HFFc6 (cell line): ENCODE measurements around the gene NKX2-3. TPM values are rescaled to one million over a fixed set of nuclear protein-coding genes. Genes with fewer than 3 reads are reported as not detected.
A peak's percentile ranks its signal among the peaks of the same experiment; 100 is the strongest.

Experiments
- DNase-seq: peaks from one replicate; pipeline ENCODE4 v3.0.0-alpha.2; 2018
- H3K27ac Mint-ChIP-seq: 2 replicates; pipeline ENCODE4 v1.8.0; 2020; ENCODE audit warnings: mild to moderate bottlenecking, mixed read lengths
- H3K27me3 Mint-ChIP-seq: 2 replicates; pipeline ENCODE4 v1.8.0; 2021; ENCODE audit warnings: mild to moderate bottlenecking, moderate library complexity, mixed read lengths; ENCODE audit not compliant: insufficient read depth
- H3K36me3 Mint-ChIP-seq: 2 replicates; pipeline ENCODE4 v1.8.0; 2021; ENCODE audit warnings: low read depth, mixed read lengths
- H3K4me1 Mint-ChIP-seq: 2 replicates; pipeline ENCODE4 v1.8.0; 2020; ENCODE audit warnings: low read depth, mixed read lengths
- H3K4me3 Mint-ChIP-seq: 2 replicates; pipeline ENCODE4 v1.8.0; 2020; ENCODE audit warnings: mild to moderate bottlenecking, moderate library complexity, mixed read lengths
- H3K9me3 Mint-ChIP-seq: 2 replicates; pipeline ENCODE4 v1.8.0; 2020; ENCODE audit warnings: mild to moderate bottlenecking, mixed read lengths
- total RNA-seq, 6 experiments: library from RNA; stranded (reverse); fragmentation: NEBNext Ultra II Directional; extraction: Animal tissue kit (Norgen Biotek cat#: 25700); gene quantifications; 2 replicates in 1 of 6; 3 replicates in 5 of 6; pipeline ENCODE4 v1.2.3, GENCODE V29; 2021
- TF ChIP-seq, protein P1 (sequence below): fragments of 200-600 bp; sonication (generic); IDR thresholded peaks from 2 replicates; pipeline ENCODE4 v1.5.0; 2021; ENCODE audit warnings: antibody characterized with exemption, mild to moderate bottlenecking

Gene NKX2-3
- total RNA-seq, 6 experiments from 2014 or later, result not detected

DNA sequence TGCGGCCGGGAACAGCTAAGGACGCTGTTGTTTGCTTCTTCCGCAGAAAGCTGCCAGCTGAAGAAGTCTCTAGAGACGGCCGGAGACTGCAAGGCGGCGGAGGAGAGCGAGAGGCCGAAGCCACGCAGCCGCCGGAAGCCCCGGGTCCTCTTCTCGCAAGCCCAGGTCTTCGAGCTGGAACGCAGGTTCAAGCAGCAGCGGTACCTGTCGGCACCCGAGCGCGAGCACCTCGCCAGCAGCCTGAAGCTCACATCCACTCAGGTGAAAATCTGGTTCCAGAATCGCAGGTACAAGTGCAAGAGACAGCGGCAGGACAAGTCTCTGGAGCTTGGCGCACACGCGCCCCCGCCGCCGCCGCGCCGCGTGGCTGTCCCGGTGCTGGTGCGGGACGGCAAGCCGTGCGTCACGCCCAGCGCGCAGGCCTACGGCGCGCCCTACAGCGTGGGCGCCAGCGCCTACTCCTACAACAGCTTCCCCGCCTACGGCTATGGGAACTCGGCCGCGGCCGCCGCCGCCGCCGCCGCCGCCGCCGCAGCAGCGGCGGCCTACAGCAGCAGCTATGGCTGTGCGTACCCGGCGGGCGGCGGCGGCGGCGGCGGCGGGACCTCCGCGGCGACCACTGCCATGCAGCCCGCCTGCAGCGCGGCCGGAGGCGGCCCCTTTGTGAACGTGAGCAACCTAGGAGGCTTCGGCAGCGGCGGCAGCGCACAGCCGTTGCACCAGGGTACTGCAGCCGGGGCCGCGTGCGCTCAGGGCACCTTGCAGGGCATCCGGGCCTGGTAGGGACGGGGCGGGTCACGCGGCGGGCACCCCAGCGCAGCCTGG is 2.4 kb downstream of the NKX2-3 start:
- peaks cover 5% of the 10 kb centered on the region; the same call in 1 of the 2 replicates for H3K36me3 Mint-ChIP-seq
- H3K9me3 Mint-ChIP-seq, result peaks cover 4% of the 10 kb centered on the region; the same call in 1 of the 2 replicates
- no peak overlapping the region for H3K4me3 Mint-ChIP-seq
- peaks cover 86% of the 10 kb centered on the region for H3K27me3 Mint-ChIP-seq
- TF ChIP-seq, protein P1, sequence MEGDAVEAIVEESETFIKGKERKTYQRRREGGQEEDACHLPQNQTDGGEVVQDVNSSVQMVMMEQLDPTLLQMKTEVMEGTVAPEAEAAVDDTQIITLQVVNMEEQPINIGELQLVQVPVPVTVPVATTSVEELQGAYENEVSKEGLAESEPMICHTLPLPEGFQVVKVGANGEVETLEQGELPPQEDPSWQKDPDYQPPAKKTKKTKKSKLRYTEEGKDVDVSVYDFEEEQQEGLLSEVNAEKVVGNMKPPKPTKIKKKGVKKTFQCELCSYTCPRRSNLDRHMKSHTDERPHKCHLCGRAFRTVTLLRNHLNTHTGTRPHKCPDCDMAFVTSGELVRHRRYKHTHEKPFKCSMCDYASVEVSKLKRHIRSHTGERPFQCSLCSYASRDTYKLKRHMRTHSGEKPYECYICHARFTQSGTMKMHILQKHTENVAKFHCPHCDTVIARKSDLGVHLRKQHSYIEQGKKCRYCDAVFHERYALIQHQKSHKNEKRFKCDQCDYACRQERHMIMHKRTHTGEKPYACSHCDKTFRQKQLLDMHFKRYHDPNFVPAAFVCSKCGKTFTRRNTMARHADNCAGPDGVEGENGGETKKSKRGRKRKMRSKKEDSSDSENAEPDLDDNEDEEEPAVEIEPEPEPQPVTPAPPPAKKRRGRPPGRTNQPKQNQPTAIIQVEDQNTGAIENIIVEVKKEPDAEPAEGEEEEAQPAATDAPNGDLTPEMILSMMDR, result no peak
- H3K4me1 Mint-ChIP-seq, result peaks cover 27% of the 10 kb centered on the region
- no peak for DNase-seq
- H3K27ac Mint-ChIP-seq, result no peak overlapping the region

DNA sequence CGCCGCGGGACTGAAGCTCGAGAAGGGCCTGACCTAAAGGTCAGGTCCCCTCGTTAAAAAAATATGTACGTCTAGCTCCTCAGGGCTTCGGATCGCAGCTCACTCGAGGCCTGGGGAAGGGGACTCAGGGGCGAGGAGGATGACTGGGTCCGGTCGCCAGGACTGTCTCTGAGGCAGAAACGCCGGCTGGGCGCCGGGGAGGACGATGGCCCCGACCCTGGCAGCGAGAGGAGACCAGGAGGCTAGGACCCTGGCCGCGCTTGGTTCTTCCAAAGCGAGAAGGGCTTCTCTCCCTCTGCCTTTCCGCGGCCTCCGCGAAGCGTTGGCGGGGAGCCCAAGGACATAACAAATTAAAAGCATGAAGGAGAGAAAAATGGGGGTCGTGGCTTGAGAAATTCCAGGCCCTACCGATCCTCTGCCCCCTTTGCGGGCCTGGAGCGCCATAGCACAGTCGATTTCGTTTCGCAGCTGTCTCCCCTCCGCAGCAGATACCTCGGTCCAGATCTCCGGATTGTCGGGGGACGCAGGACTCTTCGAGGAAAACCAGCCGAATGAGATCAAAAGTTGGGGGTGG is 3.1 kb downstream of the NKX2-3 start:
- peaks cover 27% of the 10 kb centered on the region for H3K4me1 Mint-ChIP-seq
- H3K4me3 Mint-ChIP-seq, result peak overlapping the region; percentile 53; the same call in 1 of the 2 replicates
- no peak overlapping the region for H3K27ac Mint-ChIP-seq
- peaks cover 4% of the 10 kb centered on the region; the same call in 1 of the 2 replicates for H3K9me3 Mint-ChIP-seq
- DNase-seq, result no peak
- peaks cover 81% of the 10 kb centered on the region for H3K27me3 Mint-ChIP-seq
- peaks cover 5% of the 10 kb centered on the region; the same call in 1 of the 2 replicates for H3K36me3 Mint-ChIP-seq
- TF ChIP-seq, protein P1, result no peak

DNA sequence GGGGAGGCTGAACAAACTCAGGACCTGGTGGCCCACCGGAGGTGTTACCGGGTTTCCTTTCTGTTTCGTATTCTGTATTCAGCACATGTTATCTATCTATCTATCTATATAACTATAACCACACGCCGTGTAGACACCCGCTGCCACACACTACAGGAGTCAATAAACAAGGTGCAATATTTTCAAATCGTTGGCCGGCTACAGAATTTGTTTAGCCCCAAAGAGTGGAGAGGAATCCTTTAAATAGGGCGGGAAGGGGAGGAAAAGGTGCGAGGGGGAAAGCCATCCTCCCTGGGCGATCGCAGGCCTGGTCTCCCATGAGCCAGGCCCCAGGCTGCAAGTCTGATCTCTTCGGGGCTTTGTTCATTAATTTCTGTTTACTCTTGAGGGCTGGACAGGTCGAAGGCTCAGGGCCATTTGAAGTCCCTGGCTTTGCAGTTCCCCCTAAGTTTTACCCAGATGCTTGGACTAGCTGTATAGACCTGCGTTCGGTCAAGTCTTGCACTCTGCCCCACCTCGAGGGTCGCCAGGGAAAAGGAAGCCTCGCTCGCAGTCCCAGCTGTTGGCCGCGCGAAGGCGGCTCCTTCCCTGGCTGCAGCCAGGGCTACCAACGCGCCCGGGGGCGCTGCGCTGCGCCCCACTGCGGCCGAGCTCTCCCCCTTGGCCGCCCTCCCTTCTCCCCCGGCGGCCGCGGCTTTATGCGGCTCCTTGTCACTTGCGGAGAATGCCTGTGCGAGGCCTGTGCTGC is 3.8 kb downstream of the NKX2-3 start:
- Mint-ChIP-seq H3K27ac (no peak overlapping the region), H3K4me3 (peak overlapping the region; percentile 53; the same call in 1 of the 2 replicates), H3K27me3 (peaks cover 79% of the 10 kb centered on the region)

DNA sequence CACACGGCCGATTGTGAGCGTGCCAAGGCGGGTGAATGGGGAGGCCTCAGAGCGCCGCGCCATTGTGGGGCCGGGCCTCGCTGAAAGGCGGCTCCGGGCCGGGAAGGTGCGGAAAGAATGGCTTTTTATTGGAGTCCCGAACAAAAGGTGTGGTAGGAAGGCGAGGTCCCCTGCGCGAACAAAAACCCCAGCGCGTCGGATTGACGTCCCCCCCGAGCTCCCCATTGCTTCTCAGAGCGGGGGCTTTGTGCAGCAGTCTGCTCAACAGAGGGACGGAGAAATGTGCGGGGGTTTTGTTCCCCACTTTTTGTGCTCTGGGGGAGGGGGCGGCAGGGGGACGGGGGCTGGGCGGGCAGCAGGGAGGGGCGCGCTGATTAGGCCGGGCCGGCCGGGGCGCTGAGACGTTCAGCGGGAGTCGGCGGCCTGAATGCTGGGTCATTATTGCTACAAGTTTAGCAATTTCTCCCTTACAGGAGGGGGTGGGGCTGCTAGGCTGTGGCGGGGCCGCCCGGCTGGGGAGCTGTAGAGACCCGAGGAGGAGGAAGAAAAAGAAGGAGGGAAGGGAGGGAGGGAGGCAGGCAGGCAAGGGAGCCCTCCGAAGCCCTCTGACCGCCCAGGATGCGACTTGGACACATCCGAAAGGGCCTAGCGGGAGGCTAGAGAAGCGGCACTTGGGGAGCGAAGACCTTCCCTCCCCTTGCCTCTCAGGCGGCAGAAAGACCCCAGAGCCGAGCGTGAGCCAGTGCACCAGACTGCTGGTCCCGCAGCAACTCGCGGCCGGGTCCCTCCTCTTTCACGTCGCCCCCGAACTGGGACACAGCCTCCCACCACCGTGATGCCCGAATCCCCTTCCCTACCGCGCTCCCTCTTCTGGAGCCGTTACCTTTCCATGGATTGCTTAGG is 4.6 kb downstream of the NKX2-3 start:
- DNase-seq, result no peak
- Mint-ChIP-seq H3K4me3 (no peak overlapping the region), H3K27ac (no peak overlapping the region), H3K9me3 (no peaks in the 10 kb centered on the region; the same call in 1 of the 2 replicates), H3K27me3 (peaks cover 76% of the 10 kb centered on the region), H3K4me1 (peaks cover 21% of the 10 kb centered on the region), H3K36me3 (no peaks in the 10 kb centered on the region)
- TF ChIP-seq, protein P1, result no peak

More for the DNA sequence above, 3.8 kb downstream of the NKX2-3 start:
- DNase-seq, result no peak
- H3K4me1 Mint-ChIP-seq, result peaks cover 27% of the 10 kb centered on the region
- peaks cover 4% of the 10 kb centered on the region; the same call in 1 of the 2 replicates for H3K9me3 Mint-ChIP-seq
- TF ChIP-seq, protein P1, result no peak
- H3K36me3 Mint-ChIP-seq, result peaks cover 5% of the 10 kb centered on the region; the same call in 1 of the 2 replicates
